C4-2B (cell line): Measurements from ENCODE around the gene ACSL3.

Source experiments
- ZFX ChIP-seq: fragments of 450-650 bp; IDR thresholded peaks from 2 replicates; pipeline ENCODE4 v1.6.1; 2017
- TF ChIP-seq, protein P1 (sequence below): fragments of 450-650 bp; conservative IDR thresholded peaks from 2 replicates; pipeline ENCODE4 v1.5.1; 2017; ENCODE audit warnings: mild to moderate bottlenecking

DNA sequence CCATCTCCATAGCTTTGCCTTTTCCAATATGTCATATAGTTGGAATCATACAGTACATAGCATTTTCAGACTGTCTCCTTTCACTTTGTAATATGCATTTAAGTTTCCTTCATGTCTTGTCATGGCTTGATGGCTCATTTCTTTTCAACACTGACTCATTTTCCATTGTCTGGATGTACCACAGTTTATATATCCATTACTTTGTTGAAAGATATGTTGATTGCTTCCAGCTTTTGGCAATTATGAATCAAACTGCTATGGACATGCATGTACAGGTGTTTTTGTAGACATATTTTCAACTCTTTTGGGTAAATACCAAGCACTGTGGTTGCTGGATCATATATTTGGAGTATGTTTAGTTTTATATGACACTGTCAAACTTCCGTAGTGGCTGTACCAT lies 26.3 kb downstream of the ACSL3 start:
- TF ChIP-seq, protein P1, sequence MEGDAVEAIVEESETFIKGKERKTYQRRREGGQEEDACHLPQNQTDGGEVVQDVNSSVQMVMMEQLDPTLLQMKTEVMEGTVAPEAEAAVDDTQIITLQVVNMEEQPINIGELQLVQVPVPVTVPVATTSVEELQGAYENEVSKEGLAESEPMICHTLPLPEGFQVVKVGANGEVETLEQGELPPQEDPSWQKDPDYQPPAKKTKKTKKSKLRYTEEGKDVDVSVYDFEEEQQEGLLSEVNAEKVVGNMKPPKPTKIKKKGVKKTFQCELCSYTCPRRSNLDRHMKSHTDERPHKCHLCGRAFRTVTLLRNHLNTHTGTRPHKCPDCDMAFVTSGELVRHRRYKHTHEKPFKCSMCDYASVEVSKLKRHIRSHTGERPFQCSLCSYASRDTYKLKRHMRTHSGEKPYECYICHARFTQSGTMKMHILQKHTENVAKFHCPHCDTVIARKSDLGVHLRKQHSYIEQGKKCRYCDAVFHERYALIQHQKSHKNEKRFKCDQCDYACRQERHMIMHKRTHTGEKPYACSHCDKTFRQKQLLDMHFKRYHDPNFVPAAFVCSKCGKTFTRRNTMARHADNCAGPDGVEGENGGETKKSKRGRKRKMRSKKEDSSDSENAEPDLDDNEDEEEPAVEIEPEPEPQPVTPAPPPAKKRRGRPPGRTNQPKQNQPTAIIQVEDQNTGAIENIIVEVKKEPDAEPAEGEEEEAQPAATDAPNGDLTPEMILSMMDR = no peak
- no peak for TF ChIP-seq ZFX
